ENCODE results near the gene ITM2C.

ITM2C gene

GRCh38 chr2:230912724-230913123, 48.0 kb downstream of the ITM2C start:
- H3K27ac ChIP-seq (ENCODE audit: extremely low read depth, low read depth, low read length), result no peak overlapping the region
- no peaks in the 10 kb centered on the region for H3K36me3 ChIP-seq (ENCODE audit: control insufficient read depth in 2 of 2, insufficient read depth in 1 of 2, low read length in 2 of 2)
- TF ChIP-seq REPIN1 (tag by site-specific recombination; IDR thresholded peaks at IDR 0.05; ENCODE audit: low read depth), result no peak
- TF ChIP-seq ZSCAN23 (tag by site-specific recombination; IDR thresholded peaks at IDR 0.05), result no peak
- no peak for TF ChIP-seq ZNF175 (tag by site-specific recombination; IDR thresholded peaks at IDR 0.05)
- no peak for TF ChIP-seq PBX3 (CRISPR knock-in tag; IDR thresholded peaks at IDR 0.05)
- TF ChIP-seq, protein P1, sequence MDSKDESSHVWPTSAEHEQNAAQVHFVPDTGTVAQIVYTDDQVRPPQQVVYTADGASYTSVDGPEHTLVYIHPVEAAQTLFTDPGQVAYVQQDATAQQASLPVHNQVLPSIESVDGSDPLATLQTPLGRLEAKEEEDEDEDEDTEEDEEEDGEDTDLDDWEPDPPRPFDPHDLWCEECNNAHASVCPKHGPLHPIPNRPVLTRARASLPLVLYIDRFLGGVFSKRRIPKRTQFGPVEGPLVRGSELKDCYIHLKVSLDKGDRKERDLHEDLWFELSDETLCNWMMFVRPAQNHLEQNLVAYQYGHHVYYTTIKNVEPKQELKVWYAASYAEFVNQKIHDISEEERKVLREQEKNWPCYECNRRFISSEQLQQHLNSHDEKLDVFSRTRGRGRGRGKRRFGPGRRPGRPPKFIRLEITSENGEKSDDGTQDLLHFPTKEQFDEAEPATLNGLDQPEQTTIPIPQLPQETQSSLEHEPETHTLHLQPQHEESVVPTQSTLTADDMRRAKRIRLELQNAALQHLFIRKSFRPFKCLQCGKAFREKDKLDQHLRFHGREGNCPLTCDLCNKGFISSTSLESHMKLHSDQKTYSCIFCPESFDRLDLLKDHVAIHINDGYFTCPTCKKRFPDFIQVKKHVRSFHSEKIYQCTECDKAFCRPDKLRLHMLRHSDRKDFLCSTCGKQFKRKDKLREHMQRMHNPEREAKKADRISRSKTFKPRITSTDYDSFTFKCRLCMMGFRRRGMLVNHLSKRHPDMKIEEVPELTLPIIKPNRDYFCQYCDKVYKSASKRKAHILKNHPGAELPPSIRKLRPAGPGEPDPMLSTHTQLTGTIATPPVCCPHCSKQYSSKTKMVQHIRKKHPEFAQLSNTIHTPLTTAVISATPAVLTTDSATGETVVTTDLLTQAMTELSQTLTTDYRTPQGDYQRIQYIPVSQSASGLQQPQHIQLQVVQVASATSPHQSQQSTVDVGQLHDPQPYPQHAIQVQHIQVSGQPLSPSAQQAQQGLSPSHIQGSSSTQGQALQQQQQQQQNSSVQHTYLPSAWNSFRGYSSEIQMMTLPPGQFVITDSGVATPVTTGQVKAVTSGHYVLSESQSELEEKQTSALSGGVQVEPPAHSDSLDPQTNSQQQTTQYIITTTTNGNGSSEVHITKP (tag by site-specific recombination; IDR thresholded peaks at IDR 0.05), result no peak
- TF ChIP-seq ZBTB1 (tag by site-specific recombination; IDR thresholded peaks at IDR 0.05), result no peak
- TF ChIP-seq ZNF548 (tag by site-specific recombination; IDR thresholded peaks at IDR 0.05), result no peak
- TF ChIP-seq MYNN (tag by site-specific recombination; IDR thresholded peaks at IDR 0.05; ENCODE audit: borderline replicate concordance), result no peak
- TF ChIP-seq, protein P2, sequence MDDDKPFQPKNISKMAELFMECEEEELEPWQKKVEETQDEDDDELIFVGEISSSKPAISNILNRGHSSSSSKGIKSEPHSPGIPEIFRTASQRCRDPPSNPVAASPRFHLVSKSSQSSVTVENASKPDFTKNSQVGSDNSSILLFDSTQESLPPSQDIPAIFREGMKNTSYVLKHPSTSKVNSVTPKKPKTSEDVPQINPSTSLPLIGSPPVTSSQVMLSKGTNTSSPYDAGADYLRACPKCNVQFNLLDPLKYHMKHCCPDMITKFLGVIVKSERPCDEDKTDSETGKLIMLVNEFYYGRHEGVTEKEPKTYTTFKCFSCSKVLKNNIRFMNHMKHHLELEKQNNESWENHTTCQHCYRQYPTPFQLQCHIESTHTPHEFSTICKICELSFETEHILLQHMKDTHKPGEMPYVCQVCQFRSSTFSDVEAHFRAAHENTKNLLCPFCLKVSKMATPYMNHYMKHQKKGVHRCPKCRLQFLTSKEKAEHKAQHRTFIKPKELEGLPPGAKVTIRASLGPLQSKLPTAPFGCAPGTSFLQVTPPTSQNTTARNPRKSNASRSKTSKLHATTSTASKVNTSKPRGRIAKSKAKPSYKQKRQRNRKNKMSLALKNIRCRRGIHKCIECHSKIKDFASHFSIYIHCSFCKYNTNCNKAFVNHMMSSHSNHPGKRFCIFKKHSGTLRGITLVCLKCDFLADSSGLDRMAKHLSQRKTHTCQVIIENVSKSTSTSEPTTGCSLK (tag by site-specific recombination; IDR thresholded peaks at IDR 0.05), result no peak
- TF ChIP-seq PRDM6 (tag by site-specific recombination; IDR thresholded peaks at IDR 0.05), result no peak
- no peak for TF ChIP-seq PRDM2 (tag by site-specific recombination; IDR thresholded peaks at IDR 0.05; ENCODE audit: borderline replicate concordance)
- ChIA-PET POLR2A (no interaction called here), CTCF (interaction anchor here (0.6 to 2.6 kb wide), 13 partner anchors 8 to 329 kb away, joined by 3 to 16 read pairs (median 4); partner anchors contain the start of gene GPR55)
- H3K4me3 ChIP-seq (ENCODE audit: low read depth, low read length), result no peak overlapping the region
- no peaks in the 10 kb centered on the region for H3K4me1 ChIP-seq (ENCODE audit: control insufficient read depth, insufficient read depth, low read length)
- no peaks in the 10 kb centered on the region for H3K9me3 ChIP-seq (ENCODE audit: control insufficient read depth, insufficient read depth, low read depth, low read length)

All from HEK293 (cell line).